Nucleus accumbens (tissue), 56 donors: ENCODE measurements around the gene PLXDC1.
A peak's percentile ranks its signal among the peaks of the same experiment; 100 is the strongest.
"Not testable (repeated sequence)": the region's sequence is repeated elsewhere in the genome, so short reads cannot be mapped to it uniquely, and the experiment has no call there.

Source experiments
- DNase-seq, 56 donors: peaks; one replicate each; lab custom pipeline; 2025; lab: John Stamatoyannopoulos, UW

Gene PLXDC1

GRCh38 chr17:39077252-39077651 is 74.2 kb downstream of the PLXDC1 start:
- DNase-seq, result no peak

DNA sequence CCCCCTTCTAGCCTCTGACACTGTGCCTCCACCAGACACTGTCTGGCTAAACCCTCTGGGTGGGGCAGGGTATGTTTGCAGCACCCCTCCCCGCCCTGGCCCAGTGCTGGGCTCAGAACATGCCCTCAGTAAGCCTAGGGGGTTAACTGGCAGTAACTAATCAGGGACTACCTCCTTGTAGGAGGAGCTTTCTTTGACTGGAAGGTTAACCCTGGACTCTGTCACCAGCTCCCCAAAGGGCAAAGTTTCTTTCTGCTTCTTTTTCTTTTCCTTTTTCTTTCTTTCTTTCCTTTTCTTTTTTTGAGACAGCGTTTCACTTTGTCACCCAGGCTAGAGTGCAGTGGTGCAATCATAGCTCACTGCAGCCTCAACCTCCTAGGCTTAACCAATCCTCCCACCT is 76.8 kb downstream of the PLXDC1 start:
- no peak for DNase-seq

- peak in 5 of 56 donors; percentile 12 to 32 (median 22) for DNase-seq
Measured at GRCh38 chr17:39073916-39074315, 77.5 kb downstream of the PLXDC1 start.

- no peak for DNase-seq
Measured at GRCh38 chr17:39073353-39073752, 78.1 kb downstream of the PLXDC1 start.

DNA sequence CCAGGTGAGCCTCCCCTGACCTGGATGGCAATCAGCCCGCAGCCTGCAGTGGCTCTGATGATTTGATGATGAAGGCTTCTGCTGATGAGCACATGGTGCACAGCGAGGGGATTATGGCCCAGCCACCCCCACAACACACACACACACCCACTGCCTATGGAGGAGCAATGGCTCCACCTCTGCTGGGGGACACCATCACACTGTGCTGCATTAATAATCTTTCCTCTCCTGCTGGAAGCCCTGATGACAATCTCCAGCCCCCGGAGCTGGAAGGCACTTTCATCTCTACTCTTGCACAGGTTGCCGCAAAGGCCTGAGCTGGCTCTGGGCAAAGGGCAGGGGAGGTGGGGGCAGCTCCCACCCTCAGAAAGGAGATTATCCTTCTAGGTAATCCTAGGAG is 79.9 kb downstream of the PLXDC1 start:
- no peak for DNase-seq

GRCh38 chr17:39069114-39069756 is 82.2 kb downstream of the PLXDC1 start:
- DNase-seq, result peak in 6 of 56 donors; percentile 4 to 49 (median 8)

- no peak for DNase-seq
Measured at GRCh38 chr17:39064819-39065218, 86.6 kb downstream of the PLXDC1 start.

GRCh38 chr17:39064374-39064773 is 87.1 kb downstream of the PLXDC1 start:
- no peak for DNase-seq

GRCh38 chr17:39063681-39064069 is 87.8 kb downstream of the PLXDC1 start:
- no peak for DNase-seq

GRCh38 chr17:39062846-39063680 is 88.4 kb downstream of the PLXDC1 start:
- no peak for DNase-seq

DNA sequence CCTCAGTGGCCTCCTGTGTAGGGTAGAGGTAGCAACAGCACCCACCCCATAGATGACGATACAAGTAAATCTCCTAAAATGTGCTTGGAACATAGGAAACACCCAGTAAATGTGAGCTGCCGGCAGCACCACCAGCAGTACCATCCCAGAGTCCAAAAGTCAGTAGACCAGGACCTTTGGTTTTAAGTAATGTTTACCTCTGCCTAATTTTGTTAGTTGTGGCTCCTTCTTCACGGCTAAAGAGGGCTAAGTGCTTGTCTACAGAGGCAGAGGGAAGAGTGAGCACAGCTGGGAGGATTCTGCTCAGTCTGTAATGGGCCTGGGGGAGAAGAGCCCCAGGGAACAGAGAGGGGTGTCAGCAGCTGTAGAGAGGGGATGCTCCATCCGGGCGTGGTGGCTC is 92.9 kb downstream of the PLXDC1 start:
- DNase-seq, result no peak

DNA sequence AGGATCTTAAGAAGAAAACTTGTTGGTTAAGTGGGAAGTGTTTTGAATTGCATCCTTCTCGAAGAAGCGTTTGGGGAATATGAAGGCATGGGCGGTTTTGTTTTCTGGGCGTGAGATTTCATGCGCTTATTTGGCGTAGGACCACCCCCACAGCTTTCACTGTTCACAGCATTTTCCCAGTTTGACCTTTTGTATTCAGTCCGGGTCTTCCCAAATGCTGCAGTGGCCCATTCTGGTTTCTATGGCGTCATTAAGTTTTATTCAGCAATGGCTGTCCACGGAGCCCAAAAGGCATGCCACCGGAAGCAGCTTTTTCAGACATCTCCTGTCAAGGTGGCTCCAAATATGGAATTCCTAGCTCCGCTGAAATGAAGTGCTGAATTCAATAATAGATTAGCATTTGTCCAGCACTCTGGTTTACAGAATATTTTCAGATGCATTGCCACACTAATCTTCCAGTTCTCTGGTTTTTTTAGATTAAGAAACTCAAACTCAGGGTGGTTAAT is 93.7 kb downstream of the PLXDC1 start:
- no peak for DNase-seq

DNA sequence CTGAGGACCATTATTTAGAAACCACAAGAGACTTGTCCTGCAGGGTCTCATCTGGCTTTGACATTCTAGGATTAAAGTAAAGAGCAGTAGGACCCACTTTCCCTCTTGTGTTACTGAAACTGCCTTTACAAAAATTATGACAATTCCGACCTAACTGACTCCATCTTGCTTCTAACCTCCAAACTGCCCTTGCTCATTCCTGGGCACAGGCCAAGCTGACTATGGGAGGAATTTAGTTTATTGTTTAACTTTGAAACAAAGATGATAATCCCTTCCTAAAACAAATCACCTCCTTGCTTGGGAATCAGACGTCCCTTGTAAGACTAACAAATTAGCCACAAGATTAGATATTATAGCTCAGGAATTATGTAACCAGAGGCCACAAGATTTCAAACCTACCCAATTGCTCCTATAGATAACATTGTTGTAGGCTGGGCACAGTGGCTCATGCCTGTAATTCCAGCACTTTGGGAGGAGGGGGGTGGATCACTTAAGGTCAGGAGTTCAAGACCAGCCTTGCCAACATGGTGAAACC is 97.3 kb downstream of the PLXDC1 start:
- no peak for DNase-seq

GRCh38 chr17:39052423-39052822 is 99.0 kb downstream of the PLXDC1 start:
- DNase-seq, result not testable (repeated sequence)

DNA sequence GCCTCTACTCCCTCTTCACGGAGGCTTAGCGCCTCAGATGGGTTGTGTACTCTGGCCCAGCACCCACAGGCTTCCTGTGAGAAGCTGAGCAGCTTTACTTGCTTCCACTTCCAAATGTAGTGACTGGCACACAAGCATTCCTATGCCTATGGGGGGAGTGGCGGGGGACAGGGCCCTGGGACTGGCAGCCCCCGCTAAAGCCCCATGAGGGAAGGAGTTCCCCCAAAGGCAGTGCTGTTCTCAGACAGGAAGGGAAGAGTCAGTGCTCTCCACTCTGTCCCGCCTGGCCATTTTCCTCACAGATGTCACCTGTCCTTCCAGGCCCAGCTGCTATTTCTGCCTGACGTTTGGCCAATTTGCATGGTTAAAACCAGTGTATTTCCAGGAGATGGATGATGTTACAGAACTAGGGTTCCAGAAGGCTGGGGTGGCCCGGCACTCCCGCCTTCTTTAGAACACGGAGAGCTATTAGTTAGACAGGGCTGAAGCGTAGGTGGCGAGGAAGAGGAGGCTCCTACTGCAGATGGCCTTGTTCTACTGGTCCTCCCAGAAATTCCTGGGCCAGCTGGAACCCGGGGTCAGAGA is 100.3 kb downstream of the PLXDC1 start:
- DNase-seq, result no peak

DNA sequence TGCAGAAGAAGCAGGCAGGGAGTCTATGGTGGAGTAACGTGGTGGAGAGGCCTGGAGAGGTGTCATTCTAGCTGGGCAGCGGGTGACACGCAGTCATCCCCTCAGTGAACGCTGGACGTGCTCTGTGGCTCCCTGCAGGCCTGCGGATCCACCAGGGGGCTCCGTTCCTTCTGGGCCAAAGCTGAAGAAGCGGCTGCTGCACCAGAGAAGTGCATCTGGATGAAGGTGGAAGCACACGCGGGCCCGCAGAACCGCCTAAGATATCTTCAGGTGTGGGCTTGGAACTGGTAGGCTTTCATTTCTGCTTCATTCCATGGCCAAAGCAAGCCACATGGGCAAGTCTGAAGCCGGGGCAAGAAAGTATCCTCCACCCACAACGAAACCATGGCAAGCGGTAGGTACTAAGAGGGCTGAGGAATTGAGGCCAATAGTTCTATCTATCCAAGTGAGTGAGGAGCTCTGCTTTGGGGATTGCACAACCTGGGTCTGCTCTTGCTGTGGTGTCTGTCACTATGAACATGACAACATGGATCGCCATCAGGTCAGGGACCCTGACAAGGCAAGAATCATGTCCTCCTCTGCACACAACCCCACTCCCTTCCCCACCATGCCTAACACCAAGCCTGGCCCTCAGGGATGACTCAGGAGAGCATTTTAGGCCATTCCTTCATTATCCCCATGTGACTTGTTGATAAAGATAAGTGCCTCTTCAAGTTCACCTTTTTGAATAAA is 105.3 kb downstream of the PLXDC1 start:
- DNase-seq, result no peak

- DNase-seq, result no peak
Measured at GRCh38 chr17:39036009-39036408, 115.4 kb downstream of the PLXDC1 start.

- DNase-seq, result not testable (repeated sequence)
Measured at GRCh38 chr17:39035578-39035977, 115.9 kb downstream of the PLXDC1 start.

DNA sequence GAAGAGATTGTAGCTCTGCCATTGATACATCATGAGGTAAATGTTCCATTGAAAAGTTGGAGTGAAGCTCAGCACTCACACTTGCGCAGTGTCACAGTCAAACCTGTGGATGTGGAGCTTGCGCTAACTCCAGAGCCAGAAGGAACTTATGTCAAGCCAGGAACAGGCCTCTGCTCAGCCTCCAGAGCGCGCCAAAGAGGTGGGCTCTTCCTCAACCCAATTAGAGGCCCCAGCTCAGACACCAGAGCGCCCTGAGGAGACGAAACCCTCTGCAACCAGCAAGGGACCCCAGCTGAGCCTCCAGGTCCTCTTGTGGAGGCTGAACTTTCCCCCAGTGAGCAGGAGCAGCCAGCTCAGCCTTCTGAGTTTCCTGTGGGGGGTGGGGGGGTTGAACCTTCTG is 122.7 kb downstream of the PLXDC1 start:
- no peak for DNase-seq

GRCh38 chr17:39027455-39028035 is 123.9 kb downstream of the PLXDC1 start:
- no peak for DNase-seq
